GM21515 (cell line): Measurements from ENCODE around the gene SLC25A25.
"Not testable (repeated sequence)": the region's sequence is repeated elsewhere in the genome, so short reads cannot be mapped to it uniquely, and the experiment has no call there.

Experiments used
- ATAC-seq: cut with Tn5 transposase; IDR thresholded peaks from one replicate; pipeline ENCODE4 v1.9.1; 2021; ENCODE audit not compliant: unreplicated experiment

SLC25A25 gene

DNA sequence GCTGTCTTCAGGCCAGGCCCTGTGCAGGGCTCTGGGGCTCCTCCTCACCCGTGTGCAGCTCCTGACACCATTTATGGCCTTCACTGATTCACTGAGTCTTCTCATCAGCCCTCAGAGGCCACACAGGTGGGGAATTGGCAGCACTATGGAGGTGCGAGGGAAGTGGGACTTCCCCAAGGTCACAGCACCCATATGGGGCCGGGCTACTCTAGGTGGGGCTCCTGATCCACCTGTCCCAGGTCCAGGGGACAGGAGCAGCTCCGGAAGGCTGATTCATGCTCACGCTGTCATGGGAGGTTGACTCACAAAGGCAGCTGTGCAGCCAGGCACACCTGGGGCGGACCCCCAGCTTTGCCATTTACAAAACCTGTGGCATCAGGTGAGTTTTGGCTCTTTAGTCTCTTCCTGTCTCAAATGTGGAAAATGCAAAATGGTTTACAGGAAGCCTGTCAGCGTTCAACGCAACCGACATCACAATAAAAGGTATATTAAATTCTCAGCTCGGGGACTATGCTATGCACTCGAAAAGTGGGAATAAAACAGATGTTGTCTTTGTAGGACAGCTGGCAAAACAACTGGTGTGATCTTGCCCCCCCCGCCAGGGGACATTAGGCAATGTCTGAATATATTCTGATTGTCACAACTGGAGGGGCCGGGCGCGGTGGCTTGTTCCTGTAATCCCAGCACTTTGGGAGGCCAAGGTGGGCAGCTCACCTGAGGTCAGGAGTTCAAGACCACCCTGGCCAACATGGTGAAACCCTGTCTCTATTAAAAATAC, 15.9 kb upstream of the SLC25A25 start:
- no peak for ATAC-seq

DNA sequence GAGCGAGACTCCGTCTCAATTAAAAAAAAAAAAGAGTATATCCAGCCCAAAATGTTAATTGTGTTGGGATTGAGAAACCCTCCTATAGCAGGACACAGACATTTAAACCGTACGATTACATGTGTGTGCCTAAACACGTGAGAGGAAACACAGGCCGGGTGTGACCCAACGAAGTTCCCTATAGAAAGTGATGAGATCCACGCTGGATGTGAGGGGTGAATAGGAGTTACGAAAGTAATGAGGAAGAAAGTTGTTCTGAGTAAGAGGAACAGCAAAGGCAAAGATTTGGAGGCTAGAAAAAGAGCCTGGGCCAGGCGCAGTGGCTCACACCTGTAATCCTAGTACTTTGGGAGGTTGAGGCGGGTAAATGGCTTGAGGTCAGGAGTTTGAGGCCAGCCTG, 14.5 kb upstream of the SLC25A25 start:
- no peak for ATAC-seq

DNA sequence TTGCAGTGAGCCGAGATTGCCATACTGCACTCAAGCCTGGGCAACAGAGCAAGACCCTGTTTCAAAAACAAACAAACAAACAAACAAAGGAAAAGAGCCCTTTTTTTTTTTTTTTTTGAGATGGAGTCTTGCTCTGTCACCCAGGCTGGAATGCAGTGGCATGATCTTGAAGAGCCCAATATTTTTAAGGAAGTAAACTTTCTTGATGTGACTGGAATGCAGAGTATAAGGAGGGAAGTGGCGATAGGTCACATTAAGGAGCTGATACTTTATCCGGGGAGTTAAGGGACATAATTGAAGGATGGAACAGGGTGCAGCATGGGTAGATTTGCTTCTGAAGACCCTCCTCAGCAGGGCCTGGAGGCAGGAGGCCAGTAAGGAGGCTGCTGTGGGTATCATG, 13.9 kb upstream of the SLC25A25 start:
- ATAC-seq = no peak

DNA sequence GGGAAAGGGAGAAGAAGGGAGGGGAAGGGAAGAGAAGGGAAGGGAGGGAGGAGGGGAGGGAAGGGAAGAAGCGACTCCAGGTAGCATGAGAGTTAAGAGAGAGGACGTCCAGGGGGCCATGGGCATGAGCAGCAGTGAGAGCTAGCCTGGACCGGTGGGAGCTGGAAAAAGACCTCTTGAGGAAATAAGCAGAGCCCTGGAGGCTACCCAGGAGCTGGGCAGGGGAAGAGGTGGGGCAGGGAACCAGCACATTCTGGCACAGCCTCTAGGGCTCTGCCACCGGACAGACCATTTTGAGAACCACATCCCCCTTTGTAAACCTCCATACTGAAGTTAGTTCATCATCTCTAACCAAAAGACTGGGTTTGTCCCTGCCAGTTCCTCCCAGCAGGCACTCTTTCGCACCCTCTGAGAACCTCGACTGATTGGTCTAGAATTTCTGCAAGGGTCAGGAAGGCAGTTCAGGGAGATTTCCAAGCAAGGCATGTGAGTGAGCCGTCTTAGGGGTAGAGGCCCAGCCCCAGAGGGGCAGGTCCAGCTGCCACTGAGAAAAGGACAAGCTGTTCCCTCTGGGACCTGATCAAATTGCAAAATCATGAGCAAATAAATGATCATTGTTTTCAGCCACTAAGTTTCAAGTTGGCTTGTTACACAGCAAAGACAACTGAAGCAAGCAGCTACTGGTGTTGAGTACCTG, 12.5 kb upstream of the SLC25A25 start:
- ATAC-seq = no peak

DNA sequence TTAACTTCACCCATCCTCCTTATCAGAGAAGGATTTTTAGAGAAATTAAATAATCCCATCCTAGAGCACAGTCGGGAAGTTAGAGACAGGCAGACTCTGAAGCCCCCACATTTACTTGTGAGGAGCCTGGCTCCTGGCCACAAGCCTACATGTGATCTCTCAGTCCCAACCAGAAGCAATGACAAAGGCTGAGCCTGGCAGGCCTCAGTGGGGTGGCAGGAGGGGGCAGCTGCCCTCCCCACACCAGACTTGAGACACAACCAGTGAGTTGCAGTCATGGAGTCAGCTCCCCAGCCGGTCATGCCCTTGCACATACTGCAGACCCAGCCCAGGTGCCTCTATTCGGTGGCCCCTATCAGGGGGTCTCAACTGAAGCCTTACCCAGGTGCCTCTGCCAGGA, 11.9 kb upstream of the SLC25A25 start:
- ATAC-seq = no peak

DNA sequence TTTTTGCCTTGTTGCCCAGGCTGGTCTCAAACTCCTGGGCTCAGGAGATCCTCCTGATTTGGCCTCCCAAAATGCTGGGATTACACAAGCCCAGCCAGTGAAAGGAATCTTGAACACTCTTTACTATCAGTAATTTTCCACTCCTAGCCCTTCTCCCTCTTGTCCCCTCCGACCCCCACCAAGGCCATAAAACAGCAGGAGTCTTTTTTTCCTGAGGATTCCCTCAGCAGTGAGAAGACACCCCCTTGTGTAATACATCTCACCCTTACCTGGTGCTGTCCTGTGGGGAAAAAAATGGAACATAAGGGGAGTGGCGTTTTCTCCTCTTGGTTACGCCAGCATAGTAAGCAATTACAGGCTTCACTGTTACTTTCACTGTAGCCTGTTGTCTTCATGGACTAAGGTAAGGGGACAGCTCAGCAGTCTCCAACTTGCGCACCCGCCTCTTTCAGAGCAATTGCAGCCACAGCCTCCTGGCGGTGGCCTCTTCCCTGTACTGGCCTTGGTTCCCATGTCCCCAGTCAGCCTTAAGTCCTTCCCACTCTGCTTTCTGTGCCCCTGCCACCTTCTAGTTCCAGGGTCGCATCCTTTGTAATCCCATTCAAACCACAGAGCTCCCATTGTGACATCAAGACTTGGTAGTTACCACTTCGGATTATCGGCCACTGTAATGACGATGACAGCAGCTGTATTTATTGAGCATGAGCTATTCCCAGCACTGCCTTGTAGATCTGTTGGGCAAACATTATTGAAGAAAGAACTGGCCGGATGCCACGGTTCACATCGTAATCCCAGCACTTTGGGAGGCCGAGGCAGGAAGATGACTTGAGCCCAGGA, 10.9 kb upstream of the SLC25A25 start:
- no peak for ATAC-seq

DNA sequence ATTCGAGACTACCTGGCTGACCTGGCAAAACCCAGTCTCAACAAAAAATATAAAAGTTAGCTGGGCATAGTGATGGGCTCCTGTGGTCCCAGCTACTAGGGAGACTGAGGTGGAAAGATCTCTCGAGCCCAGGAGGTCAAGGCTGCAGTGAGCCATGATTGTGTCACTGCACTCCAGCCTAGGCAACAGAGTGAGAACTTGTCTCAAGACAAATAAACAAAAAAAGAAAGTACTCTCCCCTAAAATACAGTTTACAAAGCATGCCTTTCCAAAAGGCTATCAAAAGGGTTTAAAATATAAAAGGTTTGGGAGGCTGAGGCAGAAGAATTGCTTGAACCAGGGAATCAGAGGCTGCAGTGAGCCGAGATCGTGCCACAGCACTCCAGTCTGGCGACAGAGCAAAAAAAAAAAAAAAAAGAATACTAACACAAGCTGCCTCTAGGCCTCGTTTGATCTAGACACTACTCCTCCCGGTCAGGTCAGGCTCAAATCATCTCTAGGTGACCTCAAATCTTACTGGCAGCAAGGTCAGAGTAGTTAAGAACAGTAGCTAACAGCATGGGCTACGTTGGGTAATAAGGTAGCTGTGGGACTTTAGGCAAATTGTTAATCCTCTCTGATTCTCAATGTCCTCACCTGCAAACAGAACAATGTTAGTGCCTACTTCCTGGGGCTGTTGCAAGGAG, 10.2 kb upstream of the SLC25A25 start:
- ATAC-seq = no peak

DNA sequence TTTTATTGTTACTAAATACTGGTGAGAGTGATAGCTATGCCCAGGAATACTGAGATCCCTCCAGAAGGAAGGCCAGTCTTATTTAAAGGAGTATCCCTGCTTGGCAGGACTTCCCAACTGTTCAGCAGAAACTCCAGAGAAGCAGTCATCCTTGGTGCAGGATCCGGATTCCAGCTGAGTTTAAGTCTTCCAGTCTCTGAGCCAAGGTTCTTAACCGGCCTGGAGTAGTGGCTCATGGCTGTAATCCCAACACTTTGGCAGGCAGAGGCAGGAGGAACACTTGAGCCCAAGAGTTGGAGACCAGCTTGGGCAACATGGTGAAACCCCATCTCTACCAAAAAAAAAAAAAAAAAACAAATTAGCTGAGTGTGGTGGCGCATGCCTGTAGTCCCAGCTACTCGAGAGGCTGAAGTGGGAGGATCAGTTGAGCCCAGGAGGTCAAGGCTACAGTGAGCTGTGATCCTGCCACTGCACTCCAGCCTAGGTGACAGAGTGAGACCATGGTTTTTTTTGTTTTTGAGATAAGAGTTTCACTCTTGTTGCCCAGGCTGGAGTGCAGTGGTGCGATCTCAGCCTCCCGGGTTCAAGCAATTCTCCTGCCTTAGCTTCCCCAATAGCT, 8.6 kb upstream of the SLC25A25 start:
- ATAC-seq = no peak

DNA sequence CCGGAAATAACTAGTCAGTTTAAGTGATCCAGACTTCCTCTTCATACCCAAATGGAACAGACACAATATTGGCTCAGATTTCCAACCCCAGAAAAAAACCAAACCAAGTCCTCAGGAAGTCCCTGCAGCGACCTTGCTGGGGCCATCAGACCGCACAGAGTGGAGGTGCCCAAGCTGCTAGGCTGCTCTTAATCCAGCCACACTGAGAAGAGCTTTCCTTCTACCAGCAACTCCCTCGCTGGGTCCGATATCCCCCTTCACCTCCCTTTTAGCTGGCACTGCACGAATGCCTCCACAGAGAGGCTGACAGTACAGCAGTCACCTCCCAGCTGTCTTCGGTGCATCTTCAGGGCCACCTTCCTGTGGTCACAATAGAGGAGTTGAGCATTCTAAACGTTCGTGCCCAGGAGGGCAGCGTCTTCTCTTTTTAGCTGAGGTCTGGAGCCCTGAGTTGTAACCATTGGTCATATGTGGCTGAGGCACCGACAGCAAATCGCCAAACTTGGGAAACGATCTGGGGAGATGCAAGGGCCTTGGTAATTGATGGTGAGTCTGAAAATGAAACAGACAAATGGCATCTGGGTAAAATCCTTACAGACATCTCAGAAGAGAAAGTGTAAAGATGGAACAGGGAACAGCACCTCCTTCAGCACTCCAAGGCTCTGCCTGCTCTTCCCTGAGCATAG, 6.6 kb upstream of the SLC25A25 start:
- ATAC-seq = no peak

DNA sequence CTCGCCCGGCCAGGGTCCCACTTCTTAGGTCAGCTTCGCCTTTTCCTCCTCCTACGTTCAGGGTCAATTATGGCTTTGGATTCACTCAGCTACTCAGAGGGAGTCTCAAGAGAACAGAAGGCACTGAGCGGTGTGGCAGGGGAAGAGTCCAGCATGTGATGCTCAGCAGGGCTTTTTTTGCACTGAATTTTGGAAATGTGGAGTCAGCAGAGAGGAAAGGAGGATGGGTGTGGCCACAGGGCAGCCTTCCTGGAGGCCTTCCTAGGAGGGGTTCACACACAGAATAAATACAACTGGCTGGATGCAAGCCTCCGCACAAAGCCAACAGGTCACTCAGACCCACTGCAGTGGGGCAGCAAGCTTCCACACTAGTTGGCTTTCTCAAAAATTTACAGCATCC, 5.8 kb upstream of the SLC25A25 start:
- no peak for ATAC-seq

DNA sequence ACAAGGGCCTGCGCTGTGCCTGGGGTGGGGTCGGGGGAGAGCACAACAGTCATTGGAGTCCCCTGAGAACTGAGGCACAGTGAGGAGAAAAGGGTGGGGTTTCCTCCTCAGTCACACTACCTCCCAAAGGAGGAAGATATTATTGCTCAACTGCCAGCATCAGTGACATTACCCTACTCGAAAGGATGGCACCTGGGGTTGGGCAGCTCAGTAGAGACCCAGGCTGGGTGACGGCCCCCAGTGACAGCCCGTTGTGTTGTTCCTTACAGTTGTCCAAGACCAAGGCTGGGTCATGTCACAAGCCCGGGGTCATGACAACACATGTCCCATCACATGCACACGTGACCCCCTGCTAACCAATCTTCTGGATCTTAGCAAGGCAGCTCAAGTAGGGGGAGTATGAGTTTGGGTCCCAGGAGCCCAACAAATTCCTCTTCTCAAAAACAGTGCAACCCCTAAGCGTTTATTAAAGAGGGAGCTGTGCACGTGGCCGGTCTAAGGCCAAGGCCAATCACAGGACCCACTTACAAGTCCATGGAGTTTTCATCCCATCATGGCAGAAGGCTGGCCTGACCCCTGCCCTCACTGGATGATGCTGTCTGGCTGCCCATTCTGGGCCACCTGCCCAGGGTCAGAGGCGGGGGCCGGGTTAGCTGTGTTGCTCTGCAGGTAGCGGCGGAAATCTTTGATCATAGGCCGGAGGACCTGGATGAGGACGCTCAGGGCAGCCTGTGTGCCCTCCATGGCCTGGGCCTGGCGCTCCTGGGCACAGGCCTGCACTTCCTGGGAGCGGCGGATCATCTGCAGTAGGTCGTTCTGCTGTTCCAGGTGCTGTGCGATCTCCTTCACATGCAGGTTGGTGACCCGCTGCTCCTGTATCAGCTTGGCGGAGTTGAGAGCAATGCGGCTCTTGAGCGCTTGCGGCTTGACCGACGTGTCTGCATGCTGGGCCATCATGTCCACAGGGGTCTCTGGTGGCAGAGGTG, 4.9 kb upstream of the SLC25A25 start:
- ATAC-seq = no peak

DNA sequence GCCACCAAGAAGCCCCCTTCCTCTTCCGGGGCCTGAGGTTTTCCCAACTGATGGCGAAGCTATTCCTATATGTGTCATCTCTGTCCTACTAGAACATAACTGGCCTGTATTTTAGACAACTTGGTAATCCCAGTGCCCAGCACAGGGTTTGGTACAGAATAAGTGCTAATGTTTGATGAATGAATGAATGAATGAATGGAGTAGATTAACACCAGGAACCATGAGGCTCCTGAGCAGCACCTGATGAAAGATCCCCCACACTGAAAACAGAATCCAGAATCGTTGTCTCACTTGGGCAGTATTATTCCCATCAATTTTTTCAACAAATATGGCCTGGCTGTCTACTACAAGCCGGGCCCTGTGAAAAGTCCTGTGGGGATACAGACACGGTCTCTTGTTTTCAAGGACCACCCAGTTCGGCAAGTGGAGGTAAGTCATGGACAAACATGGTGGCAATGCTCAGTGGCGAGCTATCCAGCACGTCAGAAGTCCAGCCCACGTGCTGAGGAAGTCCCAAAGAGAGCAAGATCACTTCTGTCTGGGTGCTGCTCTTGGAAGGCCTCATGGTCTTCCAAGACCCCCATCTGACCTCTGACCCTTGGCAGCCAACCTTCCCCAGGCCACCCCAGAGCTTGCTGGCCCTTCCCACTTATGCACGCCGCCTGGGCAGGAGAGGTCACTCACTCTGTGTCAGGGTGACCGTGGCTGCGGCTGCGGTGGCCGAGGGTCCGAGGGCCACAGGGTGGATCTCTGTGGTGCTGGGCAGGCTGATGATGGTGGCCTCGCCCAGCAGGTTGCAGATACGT, 1.9 kb upstream of the SLC25A25 start:
- ATAC-seq = no peak

DNA sequence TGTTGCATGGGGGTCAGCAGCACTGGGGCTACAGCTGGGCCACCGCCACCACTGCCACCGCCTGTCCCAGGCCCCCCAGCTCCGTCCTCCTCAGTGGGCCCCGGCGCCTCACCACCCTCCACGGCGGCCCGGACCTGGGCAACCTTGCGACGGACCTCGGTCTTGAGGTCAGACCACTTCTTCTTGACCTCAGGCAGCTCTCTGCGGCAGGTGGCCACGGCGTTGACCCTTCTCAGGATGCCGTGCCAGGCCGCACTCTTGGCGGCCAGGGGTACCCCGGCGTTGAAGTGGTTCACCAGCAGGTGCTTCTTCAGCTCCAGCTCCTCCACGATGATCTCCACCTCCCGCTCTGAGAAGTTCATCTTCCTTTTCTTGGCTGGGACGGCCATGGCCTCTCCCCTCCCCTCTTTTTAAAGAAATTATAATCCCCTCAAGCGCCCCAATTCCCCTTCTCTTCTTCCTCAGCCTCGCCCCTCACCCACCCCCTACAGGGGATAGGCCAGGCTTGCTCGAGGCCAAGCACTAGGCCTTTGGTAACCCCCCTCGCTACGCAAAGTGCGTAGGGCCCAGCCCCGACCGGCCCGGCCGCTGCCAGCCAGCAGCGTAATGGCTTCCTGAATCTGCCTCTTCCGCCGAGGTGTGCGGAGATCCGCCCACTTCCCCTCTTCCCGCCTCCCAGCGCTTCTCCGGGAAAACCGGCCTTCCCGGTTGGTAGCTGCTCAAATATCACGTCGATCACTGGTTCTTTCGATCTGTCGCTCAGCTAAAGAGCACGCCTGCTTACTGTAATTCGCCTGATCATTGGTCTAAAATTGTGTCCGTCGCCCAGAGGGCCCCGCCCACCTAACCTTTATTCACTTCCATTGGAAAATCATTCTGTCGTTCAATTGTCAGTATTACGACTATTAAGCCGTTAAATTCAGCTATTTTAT, 1.1 kb upstream of the SLC25A25 start, which contains the start of gene NAIF1:
Gene NAIF1 (minus strand): TSS at position 608 of the 932 bp plus-strand sequence. CDS start 219 bp downstream, at position 389.
- peak; percentile 62 for ATAC-seq

DNA sequence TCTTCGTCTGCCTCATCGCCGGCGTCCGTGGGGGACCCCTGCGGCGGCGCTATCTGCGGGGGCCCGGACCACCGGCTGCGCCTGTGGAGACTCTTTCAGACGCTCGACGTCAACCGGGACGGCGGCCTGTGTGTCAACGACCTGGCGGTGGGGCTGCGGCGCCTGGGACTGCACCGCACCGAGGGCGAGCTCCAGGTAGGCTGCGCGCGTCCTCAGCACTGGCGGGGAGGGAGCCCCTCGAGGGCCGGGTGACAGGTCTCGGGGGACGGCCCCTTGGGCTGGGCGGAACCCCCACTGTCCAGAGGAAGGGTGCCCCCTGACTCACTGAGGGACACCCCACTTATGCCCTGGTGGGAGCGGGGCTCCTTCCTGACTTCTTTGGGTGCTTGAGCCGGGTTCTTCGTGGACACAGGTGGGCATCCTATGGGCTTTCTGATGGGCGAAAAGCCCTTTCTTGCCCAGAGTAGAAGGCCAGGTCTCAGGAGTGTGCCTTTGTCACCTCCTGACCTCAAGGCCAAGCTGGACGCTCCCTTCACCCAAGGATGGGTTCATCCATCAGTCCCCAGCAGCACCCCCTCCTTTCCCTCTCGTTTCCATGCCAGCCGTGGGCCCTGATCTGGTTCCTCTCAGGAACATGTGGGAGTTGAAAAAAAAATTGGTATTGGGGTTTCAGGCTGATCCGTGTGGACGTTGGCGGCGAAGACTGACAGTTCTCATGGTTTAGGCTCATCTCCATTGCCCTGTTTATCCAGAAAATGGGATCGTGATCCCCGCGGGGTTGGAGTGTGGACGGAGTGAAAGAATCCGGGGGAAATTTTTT, 564 bp downstream of the SLC25A25 start:
- ATAC-seq = peak; percentile 14

DNA sequence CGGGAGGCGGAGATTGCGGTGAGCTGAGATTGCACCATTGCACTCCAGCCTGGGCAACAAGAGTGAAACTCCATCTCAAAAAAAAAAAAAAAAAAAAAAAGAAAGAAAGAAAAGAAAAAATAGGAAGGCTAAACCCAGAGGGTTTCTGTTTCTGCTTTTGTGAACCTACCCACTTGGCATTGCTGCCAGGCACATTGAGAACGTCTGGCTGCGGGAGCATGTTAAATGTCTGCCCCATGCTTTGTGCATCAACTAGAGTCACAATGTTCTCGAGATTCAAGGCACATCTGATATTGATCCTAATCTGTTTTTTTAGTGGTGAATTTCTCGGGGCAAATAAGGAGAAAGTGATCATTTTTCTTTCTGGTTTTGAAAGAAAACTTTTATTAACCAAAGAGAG, 2.8 kb downstream of the SLC25A25 start:
- ATAC-seq = no peak

DNA sequence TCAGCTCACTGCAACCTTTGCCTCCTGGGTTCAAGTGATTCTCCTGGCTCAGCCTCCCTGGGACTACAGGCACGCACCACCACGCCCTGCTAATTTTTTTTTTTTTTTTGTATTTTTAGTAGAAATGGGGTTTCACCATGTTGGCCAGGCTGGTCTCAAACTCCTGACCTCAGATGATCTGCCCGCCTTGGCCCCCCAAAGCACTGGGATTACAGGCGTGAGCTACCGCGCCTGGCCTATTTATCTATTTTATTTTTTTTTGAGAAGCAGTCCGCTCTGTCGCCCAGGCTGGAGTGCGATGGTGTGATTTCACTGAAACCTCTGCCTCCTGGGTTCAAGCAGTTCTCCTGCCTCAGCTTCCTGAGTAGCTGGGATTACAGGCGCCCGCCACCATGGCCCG, 3.4 kb downstream of the SLC25A25 start:
- ATAC-seq = not testable (repeated sequence)
